B cell (primary cell): Measurements from ENCODE around the gene SMC6.

Source experiments
- EZH2 ChIP-seq: IDR thresholded peaks from 2 replicates; pipeline ENCODE4 v1.6.1; 2012; ENCODE audit warnings: borderline replicate concordance, low read depth, mild to moderate bottlenecking, moderate library complexity, low read length; ENCODE audit not compliant: insufficient read depth, poor library complexity, severe bottlenecking
- TF ChIP-seq, protein P1 (sequence below): fragments of 200-600 bp; IDR thresholded peaks from one replicate; pipeline ENCODE4 v1.8.0; 2022; ENCODE audit warnings: antibody characterized with exemption, mild to moderate bottlenecking

DNA sequence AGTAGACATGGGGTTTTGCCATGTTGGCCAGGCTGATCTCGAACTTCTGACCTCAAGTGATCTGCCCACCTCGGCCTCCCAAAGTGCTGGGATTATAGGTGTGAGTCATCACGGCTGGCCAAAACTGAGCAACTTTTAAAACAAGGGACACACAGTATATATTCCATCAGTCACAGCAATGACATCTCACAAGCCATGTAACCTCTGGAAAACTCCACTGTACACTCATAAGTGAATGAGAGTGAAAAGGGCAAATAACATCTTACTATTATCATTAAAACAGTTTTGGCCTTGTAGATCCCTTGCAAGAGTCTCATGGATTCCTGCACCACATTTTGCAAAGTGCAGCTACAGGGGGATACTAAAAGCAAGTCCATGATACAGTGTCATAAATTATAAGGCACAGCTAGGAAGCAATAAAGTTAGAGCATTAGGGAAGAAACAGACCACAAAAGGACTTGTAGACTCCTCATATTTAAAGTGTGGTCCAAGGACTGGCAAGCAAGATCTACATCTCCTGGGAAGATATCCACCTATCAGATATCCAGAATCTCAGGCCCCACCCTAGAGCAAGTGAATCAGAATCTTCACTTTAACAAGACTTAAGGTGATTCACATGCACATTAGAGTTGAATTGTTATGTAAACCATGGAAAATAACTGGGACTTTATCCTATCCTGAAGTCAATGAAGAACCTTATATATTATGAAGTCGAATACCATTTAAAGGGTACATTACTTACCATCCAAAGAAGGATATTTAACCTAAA, 5.7 kb downstream of the SMC6 start:
- no peak for TF ChIP-seq EZH2
- TF ChIP-seq, protein P1, sequence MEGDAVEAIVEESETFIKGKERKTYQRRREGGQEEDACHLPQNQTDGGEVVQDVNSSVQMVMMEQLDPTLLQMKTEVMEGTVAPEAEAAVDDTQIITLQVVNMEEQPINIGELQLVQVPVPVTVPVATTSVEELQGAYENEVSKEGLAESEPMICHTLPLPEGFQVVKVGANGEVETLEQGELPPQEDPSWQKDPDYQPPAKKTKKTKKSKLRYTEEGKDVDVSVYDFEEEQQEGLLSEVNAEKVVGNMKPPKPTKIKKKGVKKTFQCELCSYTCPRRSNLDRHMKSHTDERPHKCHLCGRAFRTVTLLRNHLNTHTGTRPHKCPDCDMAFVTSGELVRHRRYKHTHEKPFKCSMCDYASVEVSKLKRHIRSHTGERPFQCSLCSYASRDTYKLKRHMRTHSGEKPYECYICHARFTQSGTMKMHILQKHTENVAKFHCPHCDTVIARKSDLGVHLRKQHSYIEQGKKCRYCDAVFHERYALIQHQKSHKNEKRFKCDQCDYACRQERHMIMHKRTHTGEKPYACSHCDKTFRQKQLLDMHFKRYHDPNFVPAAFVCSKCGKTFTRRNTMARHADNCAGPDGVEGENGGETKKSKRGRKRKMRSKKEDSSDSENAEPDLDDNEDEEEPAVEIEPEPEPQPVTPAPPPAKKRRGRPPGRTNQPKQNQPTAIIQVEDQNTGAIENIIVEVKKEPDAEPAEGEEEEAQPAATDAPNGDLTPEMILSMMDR = no peak
